ENCODE results near the gene INTS11.

INTS11 gene

DNA sequence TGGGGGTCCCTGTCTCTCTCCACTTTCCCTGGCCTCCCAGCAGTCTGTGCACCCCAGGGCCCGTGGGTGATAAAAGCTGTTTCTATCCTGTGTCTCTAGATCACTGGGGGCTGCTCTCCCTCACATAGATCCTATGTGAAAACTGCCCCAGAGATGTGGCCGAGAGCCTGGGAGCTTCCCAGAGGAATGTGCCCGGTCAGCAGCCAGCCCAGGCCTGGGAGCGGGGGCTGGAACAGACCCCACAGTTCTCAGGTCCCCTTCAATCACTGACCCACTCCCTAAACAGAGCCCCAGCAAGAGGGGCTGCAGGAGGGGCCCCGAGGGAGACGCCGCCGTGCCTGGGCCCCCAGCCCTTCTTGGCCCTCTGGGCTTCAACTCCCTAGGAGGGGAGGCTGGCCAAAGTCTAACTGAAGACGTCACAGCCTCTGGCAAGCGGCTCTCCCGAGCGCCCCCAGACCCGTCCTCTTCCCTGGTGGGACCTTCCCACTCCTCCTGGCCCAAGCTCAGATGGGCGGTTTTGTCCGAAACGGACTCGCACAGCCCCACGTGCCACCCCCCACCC, 33.5 kb upstream of the INTS11 start:
- DNase-seq: no peak

DNA sequence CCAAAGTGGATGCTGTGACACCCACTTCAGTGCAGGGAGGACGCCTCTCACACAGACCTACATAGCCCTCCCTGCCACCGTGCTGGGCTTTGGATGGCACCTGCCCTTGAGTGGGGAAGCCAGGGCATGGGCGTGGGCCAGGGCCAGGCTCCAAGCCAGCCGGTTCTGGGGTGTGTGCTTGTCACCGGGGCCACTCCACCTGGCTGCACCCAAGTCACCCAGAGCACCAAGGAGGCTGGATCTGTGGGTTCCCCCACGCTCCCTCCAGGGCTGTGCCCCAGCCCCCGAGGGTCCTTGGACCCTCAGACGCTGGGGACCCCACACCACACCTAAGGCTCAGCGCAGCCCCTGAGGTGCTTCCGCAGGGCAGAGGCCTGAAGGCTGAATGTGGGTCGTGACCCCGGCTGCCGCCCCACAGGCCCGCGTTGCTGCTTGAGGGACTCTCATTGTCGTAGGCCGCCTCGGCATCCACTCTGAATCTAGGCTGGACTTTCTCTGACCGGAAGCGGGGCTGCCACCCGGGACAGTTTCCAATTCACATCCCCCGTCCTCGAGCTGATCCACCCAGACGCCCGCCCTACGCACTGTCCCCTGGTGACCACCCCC, 32.4 kb upstream of the INTS11 start:
- peak; percentile 48 for DNase-seq

DNA sequence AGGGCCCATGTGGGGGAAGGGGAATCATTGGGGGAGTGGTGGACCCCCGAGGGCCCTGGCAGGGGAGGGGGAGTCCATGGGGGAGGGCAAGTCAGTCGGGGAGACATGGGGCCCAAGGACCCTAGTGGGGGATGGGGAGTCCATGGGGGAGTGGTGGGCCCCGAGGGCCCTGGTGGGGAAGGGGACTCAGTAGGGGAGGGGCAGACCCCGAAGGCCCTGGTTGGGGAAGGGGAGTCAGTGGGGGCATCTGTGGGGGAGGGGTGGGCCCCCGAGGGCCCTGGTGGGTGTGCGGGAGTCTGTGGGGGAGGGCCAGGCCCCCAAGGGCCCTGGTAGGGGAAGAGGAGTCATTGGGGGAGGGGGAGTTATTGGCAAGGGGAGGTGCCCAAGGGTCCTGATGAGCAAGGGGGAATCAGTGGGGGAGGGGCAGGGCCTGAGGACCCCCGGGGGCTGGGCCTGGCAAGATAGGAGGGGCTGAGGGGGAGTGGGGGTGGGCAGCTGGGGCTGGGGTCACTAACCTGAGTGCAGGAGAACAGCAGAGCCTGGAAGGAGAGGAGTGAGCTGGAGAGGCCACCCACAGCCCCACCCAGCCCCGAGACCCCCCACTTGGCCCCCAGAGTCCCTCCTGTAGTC, 31.8 kb upstream of the INTS11 start:
- DNase-seq: no peak

DNA sequence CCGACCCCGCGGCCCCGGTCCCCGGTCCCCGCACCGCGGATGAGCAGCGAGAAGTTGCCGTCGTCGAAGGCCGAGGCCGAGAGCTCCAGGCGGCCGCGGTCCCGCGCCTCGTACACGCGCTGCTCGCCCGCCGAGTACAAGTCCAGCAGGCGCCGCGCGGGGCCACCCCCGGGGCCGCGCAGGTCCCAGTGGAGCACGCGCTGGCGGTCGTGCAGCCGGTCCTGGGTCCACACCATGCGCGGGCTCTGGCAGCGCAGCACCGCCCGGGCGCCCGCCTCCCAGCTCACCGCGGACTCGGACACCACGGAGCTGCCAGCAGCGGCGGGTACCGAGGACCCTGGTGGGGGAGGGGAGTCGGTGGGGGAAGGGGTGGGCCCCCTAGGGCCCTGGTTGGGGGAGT, 31.0 kb upstream of the INTS11 start:
- no peak for DNase-seq

DNA sequence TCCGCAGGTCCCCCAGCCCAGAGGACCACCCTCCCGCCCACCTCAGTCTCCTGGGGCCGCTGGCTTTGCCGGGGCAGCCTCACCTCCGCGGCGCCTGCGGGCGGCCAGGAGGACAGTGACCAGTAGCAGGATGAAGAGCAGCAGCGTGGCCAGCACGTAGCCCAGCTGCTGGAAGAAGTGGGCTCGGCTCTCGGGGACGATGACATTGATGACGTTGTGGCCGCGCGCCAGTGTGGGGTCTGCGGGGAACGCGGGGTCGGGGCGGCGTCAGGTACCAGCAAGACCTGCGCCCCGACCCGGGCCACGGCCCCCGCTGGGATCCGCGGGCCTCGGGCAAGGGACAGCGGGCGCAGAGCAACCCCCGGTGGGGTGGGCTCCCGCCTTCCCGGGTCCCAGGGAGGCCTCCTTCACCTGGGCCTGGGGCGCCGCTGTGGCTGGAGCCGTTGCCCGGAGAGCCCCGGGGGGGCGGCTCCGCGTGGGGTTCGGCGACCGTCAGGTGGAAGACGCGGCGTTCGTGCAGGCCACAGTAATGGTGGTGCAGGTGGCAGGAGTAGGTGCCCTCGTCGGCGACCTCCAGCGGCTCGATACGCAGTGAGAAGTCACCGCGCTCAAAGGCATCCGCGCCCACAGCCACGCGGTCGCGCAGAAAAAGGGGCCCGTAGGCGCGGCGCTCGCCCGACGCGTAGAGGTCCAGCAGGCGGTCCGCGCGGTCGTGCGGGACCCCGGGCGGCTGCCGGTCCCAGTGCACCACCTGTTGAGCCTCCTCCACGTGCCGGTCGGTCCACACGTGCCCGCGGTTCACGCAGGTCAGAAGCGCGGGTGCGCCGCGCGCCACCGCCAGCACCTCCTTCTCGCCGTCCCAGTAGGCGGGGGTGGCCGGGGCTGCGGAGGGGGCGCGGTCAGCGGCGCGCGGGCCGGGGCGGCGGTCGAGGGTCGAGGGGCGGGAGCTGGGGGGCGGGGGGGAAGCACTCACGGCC, 30.1 kb upstream of the INTS11 start:
- no peak for DNase-seq

DNA sequence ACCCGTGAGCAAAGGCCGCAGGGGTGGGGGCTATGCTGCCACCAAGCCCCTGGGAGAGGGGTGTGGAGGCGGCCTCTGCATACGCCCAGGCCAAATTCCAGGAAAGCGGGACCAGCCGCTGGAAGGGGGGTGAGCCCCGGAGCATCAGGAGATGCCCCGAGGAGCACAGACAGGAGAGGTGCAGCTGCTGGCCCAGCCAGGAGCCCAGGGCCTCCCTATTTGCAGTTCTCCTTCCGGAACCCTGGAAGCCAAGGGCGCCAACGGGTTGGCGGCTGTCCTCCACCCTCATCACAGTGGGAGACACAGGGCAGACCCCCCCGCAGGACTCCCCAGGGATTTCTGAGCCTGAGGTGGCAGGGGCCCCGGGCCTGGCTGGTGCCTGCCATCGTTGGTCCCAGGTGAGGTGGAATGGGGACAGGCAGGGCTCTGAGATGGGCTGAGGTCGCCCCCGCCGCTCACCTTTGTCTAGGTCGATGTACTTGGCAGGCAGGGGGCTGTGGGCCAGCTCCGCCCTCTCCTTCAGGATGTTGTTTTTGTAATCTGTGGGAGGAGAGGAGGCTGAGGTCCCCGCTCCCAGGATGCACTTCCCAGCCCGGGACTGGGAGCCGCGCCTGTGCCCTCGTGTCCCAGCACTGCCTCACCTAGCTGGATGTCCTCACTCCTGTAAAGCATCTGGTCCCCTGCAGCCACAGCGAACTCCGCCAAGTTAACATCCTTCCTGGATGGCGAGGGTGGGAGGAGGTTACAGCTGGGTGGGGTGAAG, 29.1 kb upstream of the INTS11 start:
- DNase-seq: no peak

DNA sequence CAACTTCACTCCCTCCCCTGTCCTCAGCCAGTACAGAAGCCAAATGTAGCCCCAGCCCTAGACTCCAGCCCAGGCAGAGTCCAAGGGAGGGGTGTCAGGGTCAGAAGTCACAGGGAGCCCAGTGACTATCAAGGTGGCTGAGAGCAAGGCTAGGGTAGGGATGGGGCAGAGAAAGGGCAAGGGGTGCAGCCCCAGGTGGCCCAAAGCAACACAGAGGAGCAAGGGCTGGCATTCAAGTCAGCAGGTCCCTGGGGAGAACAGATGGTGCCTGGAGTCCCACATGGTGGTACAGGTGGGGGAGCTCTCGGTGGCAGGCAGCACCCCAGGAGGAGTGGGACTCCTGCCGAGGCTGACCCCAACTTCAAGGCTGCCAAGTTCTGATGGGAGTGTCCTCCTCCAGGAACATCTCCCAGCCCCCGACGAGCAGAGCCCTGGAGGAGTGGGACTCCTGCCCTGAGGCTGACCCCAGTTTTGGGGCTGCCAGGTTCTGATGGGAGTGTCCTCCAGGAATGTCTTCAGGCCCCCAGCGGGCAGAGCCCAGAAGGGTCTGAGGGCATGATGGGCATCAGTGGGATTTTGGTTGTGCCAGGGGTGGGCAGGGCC, 28.4 kb upstream of the INTS11 start:
- DNase-seq: peak; percentile 41

DNA sequence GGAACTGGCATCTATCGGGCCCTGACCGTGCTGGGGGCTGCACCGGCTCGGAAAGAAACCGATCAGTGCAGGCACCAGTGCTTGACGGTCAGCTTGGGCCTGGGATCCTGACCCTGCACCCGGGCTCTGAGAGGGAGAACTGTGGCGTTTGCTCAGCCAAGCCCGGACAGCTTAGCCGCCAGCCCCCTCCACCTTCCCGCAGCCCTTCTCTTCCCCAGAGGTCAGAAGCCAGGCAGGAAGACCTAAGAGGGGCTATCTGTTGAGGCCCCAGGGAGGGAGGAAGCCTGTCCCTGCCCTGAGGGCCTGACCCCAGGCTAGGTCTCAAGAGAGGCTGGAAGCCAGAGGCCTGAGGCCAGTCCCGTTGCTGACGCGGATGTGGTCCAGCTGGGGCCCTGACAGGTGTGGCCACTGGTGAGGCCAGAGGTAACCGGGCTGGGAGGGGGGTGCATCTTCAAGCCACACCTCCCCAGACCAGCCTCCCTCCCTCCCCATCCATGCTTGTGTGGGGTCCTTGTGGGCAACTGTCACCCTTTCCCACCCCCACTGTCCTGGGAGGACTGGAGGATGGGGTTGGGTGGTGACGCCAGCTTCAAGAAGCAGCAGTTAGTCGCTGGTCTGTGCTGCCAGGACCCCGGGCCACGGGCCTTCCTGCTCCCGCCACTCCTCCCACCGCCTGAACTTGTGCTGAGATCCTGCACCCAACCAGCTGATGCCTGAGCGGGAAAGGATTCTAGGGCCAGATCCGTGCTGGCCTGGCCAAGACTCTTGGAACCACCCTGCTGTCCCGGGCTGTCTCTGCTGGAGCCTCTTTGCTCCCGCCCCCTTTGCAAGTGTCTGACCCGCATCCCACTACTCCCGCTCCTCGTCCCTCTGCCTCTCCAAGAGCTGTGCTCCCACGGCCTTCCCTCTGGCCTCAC, 27.3 kb upstream of the INTS11 start:
- DNase-seq: peak; percentile 40

DNA sequence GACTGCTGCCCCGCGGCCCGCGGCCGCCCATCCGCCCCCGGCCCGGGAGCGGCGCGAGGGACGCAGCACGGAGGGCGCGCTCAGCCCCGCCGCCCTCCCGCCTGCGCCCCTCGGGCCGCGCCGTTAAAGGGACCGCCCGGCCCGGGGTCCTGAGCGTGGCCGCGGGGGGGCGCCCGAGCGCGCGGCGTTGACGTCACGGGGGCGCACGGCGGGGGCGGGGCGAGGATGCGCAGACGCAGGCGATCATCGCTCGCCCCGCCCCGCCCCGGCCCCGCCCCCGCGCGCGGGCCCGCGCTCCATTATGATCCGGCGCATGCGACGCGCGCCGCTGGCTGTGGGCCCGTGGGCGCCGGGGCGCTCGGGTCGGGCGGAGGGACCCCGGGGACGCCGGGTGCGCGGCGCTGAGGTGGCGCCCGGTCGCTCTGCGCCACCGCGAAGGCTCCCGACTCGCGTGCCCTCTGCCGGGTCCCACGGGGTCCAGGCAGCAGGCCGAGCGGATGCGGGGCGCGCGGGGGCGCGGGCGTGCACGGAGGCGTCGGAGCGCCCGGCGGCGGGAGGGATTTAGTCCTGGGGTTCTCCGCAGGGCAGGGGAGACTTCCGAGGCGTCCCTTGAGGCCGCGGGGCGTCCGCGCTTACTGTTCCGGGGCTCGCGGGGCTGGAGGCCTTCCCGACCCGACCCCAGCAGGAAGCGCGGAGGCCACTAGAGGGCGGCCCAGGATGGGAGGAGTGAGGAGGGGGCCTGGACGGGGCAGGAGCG, 25.0 kb upstream of the INTS11 start, which contains the start of gene DVL1:
Gene DVL1, minus strand, starts transcription at position 163 of the 757 bp plus-strand sequence. CDS start 353 bp downstream, outside the sequence.
- DNase-seq: peak; percentile 82

DNA sequence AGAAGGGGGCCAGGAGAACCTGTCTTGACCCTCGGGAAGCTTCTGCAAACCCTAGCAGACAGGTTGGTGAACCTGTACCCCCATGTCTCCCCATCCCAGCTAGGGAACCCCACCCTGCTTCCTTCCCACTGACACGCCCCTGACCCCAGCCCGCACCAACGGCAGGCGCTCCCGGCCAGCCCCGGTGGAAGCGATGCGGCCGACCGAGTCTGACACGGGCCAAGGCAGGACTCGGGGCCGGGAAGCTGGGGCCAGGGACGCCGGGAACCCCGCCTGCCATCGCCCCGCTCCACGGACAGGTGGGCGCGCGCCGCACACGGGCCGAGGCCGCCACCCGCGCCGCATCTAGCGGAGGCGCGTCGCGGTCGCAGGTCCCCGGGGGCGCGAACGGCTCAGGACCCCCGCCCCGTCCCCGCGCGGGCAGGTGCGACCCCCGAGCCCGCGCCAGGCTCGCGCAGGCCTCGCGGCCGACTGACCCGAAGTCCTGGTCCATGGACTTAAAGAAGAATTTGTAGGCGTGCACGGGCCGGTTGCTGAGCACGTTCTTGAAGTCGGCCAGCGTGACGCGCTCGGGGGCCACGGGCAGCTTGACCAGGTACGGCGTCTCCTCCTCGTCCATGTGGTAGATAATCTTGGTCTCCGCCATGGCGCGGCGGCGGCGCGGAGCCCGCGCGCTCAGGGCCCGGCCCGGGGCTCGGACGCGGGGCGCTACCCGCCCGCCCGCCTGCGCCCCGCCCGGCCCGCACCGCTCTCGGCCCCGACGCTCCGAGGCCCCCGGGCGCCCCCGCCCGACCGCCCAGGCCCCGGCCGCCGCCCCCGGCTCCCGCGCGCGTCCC, 24.2 kb upstream of the INTS11 start:
- DNase-seq: no peak

DNA sequence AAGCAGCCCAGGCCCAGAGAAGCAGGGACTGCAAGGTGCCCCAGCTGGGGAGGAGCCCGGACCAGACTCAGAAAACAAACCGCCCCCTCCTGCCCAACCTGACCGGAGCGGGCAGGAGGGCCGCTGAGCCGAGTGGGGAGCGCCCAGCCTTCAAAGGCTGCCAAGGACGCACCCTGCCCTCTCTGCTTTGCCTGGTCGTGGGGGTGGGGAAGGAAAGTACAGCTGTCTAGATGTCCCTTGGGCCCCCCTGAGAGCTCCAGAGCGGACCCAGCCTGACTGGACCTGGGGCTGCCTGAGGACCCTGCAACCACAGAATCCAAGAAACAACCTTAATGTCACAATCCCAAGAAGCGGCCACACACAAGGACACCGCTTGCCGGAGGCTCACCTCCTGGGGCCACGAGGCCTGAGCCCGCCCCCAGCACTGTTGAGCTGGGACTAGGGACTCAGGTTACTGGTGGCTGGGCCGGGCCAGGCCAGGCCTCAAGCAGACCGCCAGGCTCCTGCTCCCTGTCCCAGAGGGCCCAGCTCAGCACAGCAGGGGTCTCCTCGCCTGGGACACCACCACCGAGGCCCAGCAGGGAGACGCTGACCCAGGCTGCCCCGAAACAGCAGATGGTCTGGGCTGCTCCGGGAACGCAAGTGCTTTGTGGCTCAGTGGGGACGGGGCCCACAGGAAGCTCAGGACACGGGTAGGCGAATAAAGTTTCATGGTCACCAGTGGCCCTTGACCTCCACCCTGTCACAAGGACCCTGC, 23.4 kb upstream of the INTS11 start:
- no peak for DNase-seq

DNA sequence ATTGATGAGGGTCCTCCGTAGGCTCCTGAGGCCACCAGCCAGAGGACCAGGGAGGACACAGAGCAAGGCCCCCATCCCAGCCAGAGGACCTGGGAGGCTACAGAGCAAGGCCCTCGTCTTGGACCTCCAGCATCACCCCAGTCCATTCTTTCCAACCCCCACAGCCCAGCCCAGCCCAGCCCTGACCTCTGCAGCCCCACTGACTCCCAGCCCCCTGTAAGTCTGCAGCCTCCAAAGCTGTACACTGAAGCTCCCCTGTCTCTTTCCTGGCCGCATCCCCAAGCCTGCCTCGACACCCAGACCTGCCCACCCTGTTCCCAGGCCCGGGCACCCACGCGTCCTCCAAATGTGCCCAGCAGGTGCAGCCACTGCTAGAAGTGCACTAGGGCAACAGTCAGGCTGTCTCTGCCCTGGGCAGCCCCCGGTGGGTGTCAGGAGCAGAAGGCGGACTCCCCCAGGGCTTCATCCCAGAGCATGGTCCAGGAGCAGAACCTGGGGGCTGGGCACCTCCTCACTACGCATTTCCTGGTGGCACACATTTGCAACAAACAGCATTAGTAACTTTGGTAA, 22.7 kb upstream of the INTS11 start:
- no peak for DNase-seq

DNA sequence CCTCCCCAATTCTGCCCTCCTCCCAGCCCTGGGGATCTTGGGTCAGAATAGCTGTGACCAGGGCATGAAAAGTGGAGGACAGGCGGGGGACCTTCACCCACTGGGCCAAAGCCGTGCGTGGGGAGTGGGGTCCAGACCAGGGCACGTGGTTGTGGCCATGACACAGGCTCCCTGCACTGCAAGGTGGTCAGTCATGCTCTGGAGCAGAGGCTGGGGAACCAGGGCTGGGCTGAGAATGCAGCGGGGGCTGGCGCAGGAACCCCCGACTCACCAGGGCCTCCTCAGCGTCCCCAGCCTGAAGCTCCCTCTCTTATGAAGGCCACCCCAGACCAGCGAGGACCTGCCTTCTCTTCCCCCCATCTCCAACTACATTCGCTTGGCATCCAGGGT, 22.0 kb upstream of the INTS11 start:
- no peak for DNase-seq

DNA sequence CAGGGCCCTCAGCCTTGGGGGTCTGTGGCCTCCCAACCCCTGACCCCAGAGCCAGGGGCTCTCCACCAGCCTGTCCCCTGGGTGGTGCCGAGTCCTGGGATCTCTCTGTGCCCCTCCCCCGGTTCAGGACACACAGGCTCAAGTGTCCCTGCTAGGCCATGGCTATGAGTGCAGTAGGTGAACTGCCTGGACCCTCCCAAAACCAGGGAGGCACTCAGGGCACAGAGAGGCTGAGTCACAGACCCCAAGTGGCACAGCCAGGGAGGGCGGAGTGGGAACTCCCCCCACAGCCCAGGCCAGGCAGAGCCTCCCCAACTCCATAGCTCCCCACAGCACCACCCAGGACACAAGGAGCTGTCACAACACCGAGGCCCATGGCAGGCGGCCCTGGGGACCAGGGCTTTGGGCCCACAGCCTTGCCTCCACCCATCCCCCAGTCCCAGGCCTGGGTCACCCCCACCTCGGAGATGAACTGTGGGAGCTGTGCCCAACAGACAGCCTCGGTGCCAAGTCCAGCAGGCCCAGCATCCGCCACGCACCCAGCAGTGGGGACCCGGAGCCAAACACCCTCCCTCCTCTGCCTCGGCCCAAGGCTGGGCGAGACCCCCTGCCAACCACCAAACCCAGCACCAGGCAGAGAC, 21.5 kb upstream of the INTS11 start:
- no peak for DNase-seq

DNA sequence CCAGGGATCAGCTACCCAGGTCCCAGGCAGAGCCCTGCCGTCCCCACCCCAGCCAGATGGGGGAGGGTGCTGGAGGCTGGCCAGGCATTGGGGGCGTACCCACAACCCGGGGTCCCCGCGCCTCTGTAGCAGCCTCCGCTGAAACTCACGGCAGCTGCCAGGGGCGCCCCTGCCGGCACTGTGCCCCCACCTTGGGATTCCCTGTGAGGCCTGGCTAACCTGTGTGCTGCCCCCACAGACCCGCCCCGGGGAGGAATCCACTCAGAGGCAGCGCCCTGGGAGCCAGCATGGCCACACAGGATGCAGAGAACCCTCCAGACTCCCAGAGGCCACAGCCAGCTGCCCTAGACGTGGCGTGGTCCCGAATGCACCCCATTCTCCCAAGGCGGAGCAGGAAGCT, 20.9 kb upstream of the INTS11 start:
- no peak for DNase-seq

DNA sequence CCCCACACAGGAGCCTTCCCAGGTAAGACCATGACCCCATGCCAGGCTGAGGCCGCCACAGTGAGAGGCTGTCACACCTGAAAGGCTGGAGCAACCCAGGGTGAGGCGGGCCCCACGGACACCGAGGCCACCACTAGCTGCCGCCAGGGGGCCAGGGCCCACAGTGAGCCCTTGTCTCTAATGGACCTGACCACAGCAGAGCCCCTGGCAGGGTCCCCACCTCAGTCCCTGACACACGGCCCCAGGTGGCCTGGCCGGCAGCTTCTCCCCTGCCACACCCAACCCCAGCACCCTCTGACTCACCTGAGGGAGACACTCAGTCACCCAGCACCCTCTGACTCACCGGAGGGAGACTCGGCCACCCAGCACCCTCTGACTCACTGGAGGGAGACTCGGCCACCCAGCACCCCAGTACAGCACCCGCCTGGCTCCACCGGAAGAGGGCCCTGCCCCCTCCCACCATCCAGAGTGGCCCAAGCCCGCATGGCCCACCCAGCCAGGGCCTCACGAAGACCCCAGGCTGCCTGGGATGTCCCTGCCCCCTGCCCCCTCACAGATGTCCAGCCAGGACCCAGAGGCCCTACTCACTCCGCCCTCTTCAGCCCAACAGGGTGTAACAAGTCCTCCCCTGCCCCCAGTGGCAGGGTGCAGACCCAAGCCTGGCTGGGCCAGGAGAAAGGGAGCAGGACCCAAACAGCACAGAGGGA, 20.3 kb upstream of the INTS11 start:
- DNase-seq: peak; percentile 59

DNA sequence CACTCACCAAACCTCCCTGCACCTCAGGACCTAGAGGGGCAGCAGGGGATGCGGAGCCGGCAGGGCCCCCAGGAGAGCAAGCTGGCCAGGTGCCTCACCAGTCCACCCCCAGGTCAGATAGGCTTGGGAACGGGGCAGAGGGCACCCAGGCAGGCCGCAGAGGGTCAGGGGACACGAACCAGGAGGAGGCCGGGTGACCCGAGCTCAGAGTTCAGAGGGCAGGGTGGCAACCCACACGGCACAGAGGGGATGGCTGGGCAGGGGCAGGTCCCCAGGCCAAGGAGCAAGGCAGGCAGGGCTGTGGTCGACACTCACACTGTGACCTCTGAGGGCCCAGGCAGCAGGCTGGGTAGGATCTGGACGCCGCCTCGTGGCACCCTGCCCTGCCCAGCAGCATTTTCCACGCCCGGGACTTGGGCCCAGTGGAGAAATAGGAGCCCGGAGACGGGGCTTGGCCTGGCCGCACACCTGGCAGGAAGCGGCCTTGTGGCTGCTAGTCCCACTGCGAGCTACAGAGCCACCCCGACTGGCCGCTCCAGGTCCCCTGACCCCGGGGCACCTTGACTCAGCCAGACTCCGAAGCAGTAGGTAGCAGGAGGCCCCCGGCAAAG, 19.5 kb upstream of the INTS11 start:
- no peak for DNase-seq

All from RPMI8226 (cell line).